NB4 (cell line): Measurements from ENCODE around the gene CHDH.

Source experiments
- POLR2A ChIP-seq: IDR thresholded peaks from 2 replicates; pipeline ENCODE4 v1.6.1; 2011; ENCODE audit warnings: mild to moderate bottlenecking; ENCODE audit not compliant: insufficient read length; ENCODE audit errors: extremely low read depth
- TF ChIP-seq, protein P1 (sequence below): IDR thresholded peaks from one replicate; pipeline ENCODE4 v1.5.1; 2012; ENCODE audit warnings: low read depth, low read length

- TF ChIP-seq, protein P1, sequence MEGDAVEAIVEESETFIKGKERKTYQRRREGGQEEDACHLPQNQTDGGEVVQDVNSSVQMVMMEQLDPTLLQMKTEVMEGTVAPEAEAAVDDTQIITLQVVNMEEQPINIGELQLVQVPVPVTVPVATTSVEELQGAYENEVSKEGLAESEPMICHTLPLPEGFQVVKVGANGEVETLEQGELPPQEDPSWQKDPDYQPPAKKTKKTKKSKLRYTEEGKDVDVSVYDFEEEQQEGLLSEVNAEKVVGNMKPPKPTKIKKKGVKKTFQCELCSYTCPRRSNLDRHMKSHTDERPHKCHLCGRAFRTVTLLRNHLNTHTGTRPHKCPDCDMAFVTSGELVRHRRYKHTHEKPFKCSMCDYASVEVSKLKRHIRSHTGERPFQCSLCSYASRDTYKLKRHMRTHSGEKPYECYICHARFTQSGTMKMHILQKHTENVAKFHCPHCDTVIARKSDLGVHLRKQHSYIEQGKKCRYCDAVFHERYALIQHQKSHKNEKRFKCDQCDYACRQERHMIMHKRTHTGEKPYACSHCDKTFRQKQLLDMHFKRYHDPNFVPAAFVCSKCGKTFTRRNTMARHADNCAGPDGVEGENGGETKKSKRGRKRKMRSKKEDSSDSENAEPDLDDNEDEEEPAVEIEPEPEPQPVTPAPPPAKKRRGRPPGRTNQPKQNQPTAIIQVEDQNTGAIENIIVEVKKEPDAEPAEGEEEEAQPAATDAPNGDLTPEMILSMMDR: no peak
- no peak for TF ChIP-seq POLR2A
Observed at GRCh38 chr3:53774414-53774813, 71.8 kb downstream of the CHDH start.
